Hematopoietic multipotent progenitor cell treated with erythropoietin and hydrocortisone succinate and interleukin-3 and kit ligand, for 6 days (in vitro differentiated cells): ENCODE results near the gene LRRC28.

Source experiments
- DNase-seq: peaks from one replicate; pipeline ENCODE4 v3.0.0-alpha.2; 2015

Gene LRRC28

GRCh38 chr15:99424131-99424571 is 172.9 kb downstream of the LRRC28 start:
- DNase-seq: no peak

- DNase-seq: peak; percentile 26
Observed at GRCh38 chr15:99424978-99425656, 173.8 kb downstream of the LRRC28 start.

GRCh38 chr15:99425657-99426301 is 174.5 kb downstream of the LRRC28 start:
- DNase-seq: peak; percentile 12

GRCh38 chr15:99426431-99427105 is 175.3 kb downstream of the LRRC28 start:
- no peak for DNase-seq

- DNase-seq: no peak
Observed at GRCh38 chr15:99427210-99427609, 175.9 kb downstream of the LRRC28 start.

- DNase-seq: no peak
Observed at GRCh38 chr15:99427668-99428361, 176.5 kb downstream of the LRRC28 start.

GRCh38 chr15:99429681-99430081 is 178.4 kb downstream of the LRRC28 start:
- DNase-seq: no peak

GRCh38 chr15:99430881-99431401 is 179.7 kb downstream of the LRRC28 start:
- DNase-seq: no peak

GRCh38 chr15:99431661-99432091 is 180.4 kb downstream of the LRRC28 start:
- DNase-seq: no peak

GRCh38 chr15:99432271-99433025 is 181.2 kb downstream of the LRRC28 start:
- DNase-seq: no peak

- peak; percentile 8 for DNase-seq
Observed at GRCh38 chr15:99433026-99433756, 181.9 kb downstream of the LRRC28 start.

GRCh38 chr15:99433757-99434450 is 182.6 kb downstream of the LRRC28 start:
- DNase-seq: no peak

GRCh38 chr15:99434506-99435112 is 183.3 kb downstream of the LRRC28 start:
- no peak for DNase-seq

- DNase-seq: no peak
Observed at GRCh38 chr15:99435113-99435695, 183.9 kb downstream of the LRRC28 start.

- no peak for DNase-seq
Observed at GRCh38 chr15:99435877-99436541, 184.7 kb downstream of the LRRC28 start.

GRCh38 chr15:99436542-99437314 is 185.4 kb downstream of the LRRC28 start:
- DNase-seq: no peak

- DNase-seq: no peak
Observed at GRCh38 chr15:99437315-99438223, 186.3 kb downstream of the LRRC28 start.

- DNase-seq: no peak
Observed at GRCh38 chr15:99438224-99438585, 186.9 kb downstream of the LRRC28 start.
